NOMO-1 treated with dmso at 0.1 percent for 144 hours (cell line): ENCODE data around the gene NUP58.
A peak's percentile ranks its signal among the peaks of the same experiment; 100 is the strongest.

Experiments used
- DNase-seq: peaks from one replicate; lab custom pipeline; 2025; ENCODE audit not compliant: unreplicated experiment; lab: John Stamatoyannopoulos, UW

NUP58 gene, protein sequence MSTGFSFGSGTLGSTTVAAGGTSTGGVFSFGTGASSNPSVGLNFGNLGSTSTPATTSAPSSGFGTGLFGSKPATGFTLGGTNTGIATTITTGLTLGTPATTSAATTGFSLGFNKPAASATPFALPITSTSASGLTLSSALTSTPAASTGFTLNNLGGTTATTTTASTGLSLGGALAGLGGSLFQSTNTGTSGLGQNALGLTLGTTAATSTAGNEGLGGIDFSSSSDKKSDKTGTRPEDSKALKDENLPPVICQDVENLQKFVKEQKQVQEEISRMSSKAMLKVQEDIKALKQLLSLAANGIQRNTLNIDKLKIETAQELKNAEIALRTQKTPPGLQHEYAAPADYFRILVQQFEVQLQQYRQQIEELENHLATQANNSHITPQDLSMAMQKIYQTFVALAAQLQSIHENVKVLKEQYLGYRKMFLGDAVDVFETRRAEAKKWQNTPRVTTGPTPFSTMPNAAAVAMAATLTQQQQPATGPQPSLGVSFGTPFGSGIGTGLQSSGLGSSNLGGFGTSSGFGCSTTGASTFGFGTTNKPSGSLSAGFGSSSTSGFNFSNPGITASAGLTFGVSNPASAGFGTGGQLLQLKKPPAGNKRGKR

GRCh38 chr13:25301347-25302113 is at the start of gene NUP58:
NUP58 (plus strand) TSS chr13:25301625; CDS start chr13:25301774, 149 bp downstream.
- DNase-seq, result peak; percentile 92

GRCh38 chr13:25252225-25252624 is 49.2 kb upstream of the NUP58 start:
- DNase-seq, result peak; percentile 38

DNA sequence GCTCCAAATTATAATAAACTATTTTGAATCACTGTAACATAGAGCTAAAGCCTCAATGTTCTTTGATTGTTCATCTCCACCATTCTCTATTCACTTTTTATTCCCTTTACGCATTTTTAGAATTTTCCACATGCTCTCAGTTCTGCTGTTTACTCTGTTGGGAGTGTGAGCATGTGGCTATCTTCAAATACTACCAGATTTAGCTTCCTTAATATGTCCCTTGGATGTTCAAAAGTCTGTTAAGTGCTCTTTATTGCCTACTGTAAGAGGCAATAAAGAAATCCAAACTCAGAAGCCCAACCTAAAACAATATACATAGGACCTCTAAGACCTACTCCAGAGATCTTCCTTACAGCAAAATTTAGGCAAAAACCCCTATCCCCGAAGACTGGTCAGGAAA is 48.7 kb upstream of the NUP58 start:
- no peak for DNase-seq

GRCh38 chr13:25253702-25254101 is 47.7 kb upstream of the NUP58 start:
- DNase-seq, result no peak

DNA sequence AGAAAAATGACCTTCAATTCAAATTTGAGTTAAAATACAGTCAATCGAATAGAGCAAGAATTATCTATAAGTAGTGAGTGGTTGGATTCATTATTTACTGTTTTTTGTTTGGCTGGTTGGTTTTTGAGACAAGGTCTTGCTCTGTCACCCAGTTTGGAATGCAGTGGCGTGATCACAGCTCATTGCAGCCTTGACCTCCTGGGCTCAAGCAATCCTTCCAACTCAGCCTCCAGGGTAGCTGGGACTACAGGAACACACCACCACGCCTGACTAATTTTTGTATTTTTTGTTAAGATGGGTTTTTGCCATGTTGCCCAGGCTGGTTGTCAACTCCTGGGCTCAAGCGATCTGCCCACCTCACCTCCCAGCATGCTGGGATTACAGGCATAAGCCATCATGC is 39.2 kb upstream of the NUP58 start:
- DNase-seq, result no peak

DNA sequence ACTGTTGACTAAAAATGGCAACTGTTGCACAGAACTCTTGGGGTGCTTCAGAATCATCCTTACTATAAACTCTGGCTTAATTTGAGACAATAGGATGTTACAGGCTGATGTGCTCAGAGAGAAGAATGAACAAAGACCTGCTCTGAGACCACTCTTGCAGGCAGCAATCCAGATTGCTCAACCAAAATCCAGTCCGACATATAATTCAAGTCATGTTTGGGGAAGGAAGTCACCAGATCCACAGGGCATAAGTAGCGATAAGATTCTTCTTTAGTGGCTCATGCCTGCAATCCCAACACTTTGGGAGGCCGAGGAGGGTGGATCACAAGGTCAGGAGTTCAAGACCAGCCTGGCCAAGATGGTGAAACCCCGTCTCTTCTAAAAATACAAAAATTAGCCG is 34.7 kb upstream of the NUP58 start:
- no peak for DNase-seq

- no peak for DNase-seq
Observed at GRCh38 chr13:25267715-25268114, 33.7 kb upstream of the NUP58 start.

GRCh38 chr13:25268561-25268960 is 32.9 kb upstream of the NUP58 start:
- no peak for DNase-seq

- DNase-seq, result no peak
Observed at GRCh38 chr13:25276748-25277147, 24.7 kb upstream of the NUP58 start.

DNA sequence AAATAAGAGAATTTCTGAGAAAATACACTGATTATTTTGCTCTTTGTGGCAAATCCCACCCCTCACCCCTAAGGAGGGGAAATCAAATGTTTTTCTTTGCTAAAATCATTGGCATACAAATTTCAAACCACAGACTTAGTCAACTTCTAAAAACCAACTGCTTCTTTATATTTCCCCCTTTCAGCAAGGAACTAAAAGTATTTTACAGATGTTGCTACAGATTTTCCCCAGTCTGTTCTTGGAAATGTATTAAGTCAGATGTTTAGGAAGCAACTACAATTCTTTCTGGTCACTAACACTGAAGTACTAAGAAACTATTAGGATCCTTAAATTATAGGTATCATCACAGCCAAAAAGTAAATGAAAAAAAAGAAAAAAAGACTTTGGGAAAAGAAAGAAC is 21.0 kb upstream of the NUP58 start:
- DNase-seq, result no peak

- DNase-seq, result no peak
Observed at GRCh38 chr13:25281193-25281934, 20.1 kb upstream of the NUP58 start.

DNA sequence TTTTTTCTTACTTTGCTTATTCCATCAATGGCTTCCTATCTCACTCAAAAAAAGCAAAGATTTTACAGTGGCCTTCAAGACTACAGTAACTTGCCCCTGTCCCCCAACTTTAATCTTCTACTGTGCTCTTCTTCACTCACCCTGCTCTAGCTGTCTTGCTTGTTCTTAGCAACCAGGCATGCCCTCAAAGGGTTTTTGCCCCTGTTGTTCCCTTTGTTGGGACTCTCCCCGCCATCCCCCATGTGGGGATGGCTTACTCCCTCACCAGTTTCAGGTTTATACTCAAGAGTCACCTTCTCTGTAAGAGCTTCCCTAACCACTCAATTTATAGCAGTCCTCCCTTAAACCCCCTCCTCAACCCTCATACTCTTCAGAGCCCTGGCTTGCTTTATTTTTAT is 19.5 kb upstream of the NUP58 start:
- no peak for DNase-seq

- peak; percentile 52 for DNase-seq
Observed at GRCh38 chr13:25286308-25286968, 15.0 kb upstream of the NUP58 start.

- peak; percentile 94 for DNase-seq
Observed at GRCh38 chr13:25286969-25287961, 14.2 kb upstream of the NUP58 start, which contains the start of gene MTMR6. MTMR6 (minus strand) TSS chr13:25287488; CDS start chr13:25287247, 241 bp downstream.

- DNase-seq, result no peak
Observed at GRCh38 chr13:25288966-25289365, 12.5 kb upstream of the NUP58 start.

- no peak for DNase-seq
Observed at GRCh38 chr13:25291691-25292090, 9.7 kb upstream of the NUP58 start.

DNA sequence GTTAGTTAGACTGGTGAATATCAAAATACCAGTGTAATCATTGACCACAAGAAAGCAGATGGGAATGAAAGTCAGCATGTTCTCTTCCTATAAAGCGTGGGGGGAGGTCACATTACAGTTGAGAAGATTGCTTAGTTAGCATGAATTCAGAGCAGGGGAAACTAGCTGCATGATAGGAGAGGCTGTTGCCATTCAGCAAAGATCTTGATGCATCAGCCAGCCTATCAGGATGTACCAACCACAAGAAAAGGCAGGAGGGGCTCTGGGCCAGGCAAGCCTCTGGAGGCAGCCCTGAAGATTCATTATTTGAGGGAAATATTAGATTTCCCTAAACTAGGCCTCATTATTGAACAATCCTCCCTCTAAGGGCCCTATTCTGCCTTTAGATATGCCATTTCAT is 9.1 kb upstream of the NUP58 start:
- DNase-seq, result no peak

- DNase-seq, result no peak
Observed at GRCh38 chr13:25295228-25295627, 6.2 kb upstream of the NUP58 start.

DNA sequence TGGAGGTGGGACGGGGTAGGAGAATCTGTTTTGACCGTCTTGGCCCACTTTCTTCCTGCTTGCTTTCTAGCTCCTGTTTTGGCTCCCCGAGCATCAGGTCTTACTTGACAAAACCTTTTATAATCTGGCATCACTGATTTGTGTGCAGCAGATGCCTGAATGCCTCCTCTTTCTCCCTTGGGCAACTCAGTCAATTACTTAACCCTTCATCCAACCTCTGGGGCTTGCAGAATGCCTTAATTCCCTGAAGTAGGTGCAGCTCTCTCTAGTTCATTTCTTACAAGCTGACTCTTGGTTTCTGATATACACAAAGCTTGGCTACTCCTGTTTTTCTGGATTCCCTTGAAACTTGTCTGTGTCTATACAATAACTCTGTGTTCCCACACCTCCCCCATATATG is 5.7 kb upstream of the NUP58 start:
- DNase-seq, result no peak
